ENCODE data around the gene BHLHE41. TPM values are rescaled to one million over a fixed set of nuclear protein-coding genes. Genes with fewer than 3 reads are reported as not detected.

The BHLHE41 gene
- total RNA-seq, 1 experiment from 2014 or later: 147 TPM

- in situ Hi-C loops (cut with HindIII; ENCODE audit: low pct_unique_long_range_greater_than_20kb, low sequenced_read_pairs): no loop called here
- Histone ChIP-seq H3K4me3 (ENCODE audit: low read depth in 2 of 2, low read length in 2 of 2) (no peak overlapping the region), H3K36me3 (ENCODE audit: control insufficient read depth, insufficient read depth, low read length) (no peaks in the 10 kb centered on the region), H3K27me3 (ENCODE audit: control insufficient read depth, insufficient read depth, low read length) (no peaks in the 10 kb centered on the region), H3K4me1 (ENCODE audit: control insufficient read depth, insufficient read depth, low read length) (peaks cover 22% of the 10 kb centered on the region), H3K9me3 (ENCODE audit: control insufficient read depth, insufficient read depth, low read depth, low read length) (no peaks in the 10 kb centered on the region), H3K27ac (ENCODE audit: low read length) (peak overlapping the region; percentile 58)
- ATAC-seq (peak; percentile 94), DNase-seq (ENCODE audit: low read depth, low spot score) (peak; percentile 100)
- TF ChIP-seq SIN3A (IDR thresholded peaks at IDR 0.05; ENCODE audit: borderline replicate concordance, insufficient read depth, low read depth, low read length) (no peak), POLR2AphosphoS5 (IDR thresholded peaks at IDR 0.05; ENCODE audit: low read depth, low read length) (peak; percentile 61; the same call in 1 of the 2 replicates), CTCF (IDR thresholded peaks at IDR 0.05) (peak; percentile 23)
- CTCF ChIA-PET: interaction anchor here (1.9 kb wide), 1 partner anchor 11 kb away, joined by 4 read pairs; no protein-coding TSS in a partner anchor
- intact Hi-C loops (cut with micrococcal nuclease; ENCODE audit: unreplicated experiment): no loop called here
- POLR2A ChIA-PET: interaction anchor here (0.5 to 0.6 kb wide), 3 partner anchors 27 to 35 kb away, joined by 3 read pairs; partner anchors contain the start of gene BHLHE41
- no TSS peak for BruUV-seq (replicated peaks)
Measured at GRCh38 chr12:26153421-26154154, 28.8 kb upstream of the BHLHE41 start.

- CTCF ChIA-PET: interaction anchor here (1.9 kb wide), 1 partner anchor 10 kb away, joined by 4 read pairs; no protein-coding TSS in a partner anchor
- Histone ChIP-seq H3K27me3 (ENCODE audit: control insufficient read depth, insufficient read depth, low read length) (no peaks in the 10 kb centered on the region), H3K36me3 (ENCODE audit: control insufficient read depth, insufficient read depth, low read length) (no peaks in the 10 kb centered on the region), H3K9me3 (ENCODE audit: control insufficient read depth, insufficient read depth, low read depth, low read length) (no peaks in the 10 kb centered on the region), H3K4me3 (ENCODE audit: low read depth in 2 of 2, low read length in 2 of 2) (no peak overlapping the region), H3K27ac (ENCODE audit: low read length) (peak overlapping the region; percentile 58), H3K4me1 (ENCODE audit: control insufficient read depth, insufficient read depth, low read length) (peaks cover 22% of the 10 kb centered on the region)
- peak; percentile 12; the same call in 1 of the 2 replicates for ATAC-seq
- TF ChIP-seq POLR2AphosphoS5 (IDR thresholded peaks at IDR 0.05; ENCODE audit: low read depth, low read length): no peak
- TF ChIP-seq REST (IDR thresholded peaks at IDR 0.05; ENCODE audit: insufficient read depth in 1 of 2, low read depth in 2 of 2, low read length in 1 of 2): no peak
- no peak for TF ChIP-seq SIN3A (IDR thresholded peaks at IDR 0.05; ENCODE audit: borderline replicate concordance, insufficient read depth, low read depth, low read length)
- TF ChIP-seq TCF7L2 (IDR thresholded peaks at IDR 0.05; ENCODE audit: low read depth, low read length): no peak
- no peak for TF ChIP-seq CTCF (IDR thresholded peaks at IDR 0.05)
- no peak for DNase-seq (ENCODE audit: low read depth, low spot score)
- intact Hi-C loops (cut with micrococcal nuclease; ENCODE audit: unreplicated experiment): no loop called here
- in situ Hi-C loops (cut with HindIII; ENCODE audit: low pct_unique_long_range_greater_than_20kb, low sequenced_read_pairs): no loop called here
- no TSS peak for BruUV-seq (replicated peaks)
- POLR2A ChIA-PET: interaction anchor here (0.5 kb wide), 1 partner anchor 34 kb away, joined by 3 read pairs; no protein-coding TSS in a partner anchor
Measured at GRCh38 chr12:26152507-26153102, 27.8 kb upstream of the BHLHE41 start.

Measured in Panc1 (cell line).